GM19438 (cell line): Measurements from ENCODE around the gene ISG20L2.

Source experiments
- ATAC-seq: cut with Tn5 transposase; IDR thresholded peaks from one replicate; pipeline ENCODE4 v1.9.1; 2021; ENCODE audit warnings: low read depth; ENCODE audit not compliant: unreplicated experiment

ISG20L2 gene

GRCh38 chr1:156708218-156708661, 20.3 kb downstream of the ISG20L2 start:
- ATAC-seq = no peak

- no peak for ATAC-seq
Measured at GRCh38 chr1:156707417-156708217, 20.9 kb downstream of the ISG20L2 start.

DNA sequence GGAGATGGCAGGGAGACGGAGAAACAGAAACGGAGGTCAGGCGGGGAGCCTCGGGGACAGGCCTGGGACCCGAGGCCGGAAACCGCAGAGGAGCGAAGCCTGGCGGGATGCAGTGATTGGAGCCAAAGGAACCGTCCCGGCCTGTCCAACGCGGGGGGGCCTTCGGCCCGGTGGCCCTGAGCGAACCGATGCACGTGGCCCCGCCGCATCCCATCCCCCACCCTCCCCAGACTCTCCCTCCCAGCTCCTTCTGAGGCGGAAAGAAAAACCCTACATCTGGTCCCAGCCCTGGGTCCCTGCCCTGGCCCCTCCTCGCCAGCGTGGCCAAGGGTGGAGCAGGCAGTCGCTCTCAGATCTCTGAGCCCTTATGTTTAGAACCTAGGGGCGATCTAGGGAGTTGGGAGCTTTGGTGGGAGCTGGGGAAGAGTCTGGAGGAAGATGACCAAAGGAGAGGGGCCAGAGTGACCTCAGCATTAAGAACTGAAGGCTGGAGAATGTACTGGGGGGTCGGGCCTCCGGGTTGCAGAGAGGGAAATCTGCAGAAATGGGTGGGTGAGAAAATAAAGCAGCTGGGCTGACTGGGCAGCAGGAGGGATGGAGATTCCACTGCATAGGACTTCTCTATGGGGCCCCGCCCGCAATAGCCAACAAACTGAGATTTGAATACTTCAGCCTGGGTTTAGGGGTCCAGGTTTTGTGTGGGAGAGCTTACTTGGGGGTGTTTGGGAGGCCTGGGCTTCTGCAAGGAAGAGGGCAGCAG, 21.7 kb downstream of the ISG20L2 start:
- no peak for ATAC-seq

GRCh38 chr1:156705918-156706656, 22.5 kb downstream of the ISG20L2 start:
- no peak for ATAC-seq

GRCh38 chr1:156705321-156705917, 23.1 kb downstream of the ISG20L2 start, which contains the start of gene CRABP2:
Gene CRABP2, minus strand, starts transcription at chr1:156705583. Its CDS starts 137 bp downstream, at chr1:156705446.
- no peak for ATAC-seq

- ATAC-seq = no peak
Measured at GRCh38 chr1:156704930-156705320, 23.6 kb downstream of the ISG20L2 start.

DNA sequence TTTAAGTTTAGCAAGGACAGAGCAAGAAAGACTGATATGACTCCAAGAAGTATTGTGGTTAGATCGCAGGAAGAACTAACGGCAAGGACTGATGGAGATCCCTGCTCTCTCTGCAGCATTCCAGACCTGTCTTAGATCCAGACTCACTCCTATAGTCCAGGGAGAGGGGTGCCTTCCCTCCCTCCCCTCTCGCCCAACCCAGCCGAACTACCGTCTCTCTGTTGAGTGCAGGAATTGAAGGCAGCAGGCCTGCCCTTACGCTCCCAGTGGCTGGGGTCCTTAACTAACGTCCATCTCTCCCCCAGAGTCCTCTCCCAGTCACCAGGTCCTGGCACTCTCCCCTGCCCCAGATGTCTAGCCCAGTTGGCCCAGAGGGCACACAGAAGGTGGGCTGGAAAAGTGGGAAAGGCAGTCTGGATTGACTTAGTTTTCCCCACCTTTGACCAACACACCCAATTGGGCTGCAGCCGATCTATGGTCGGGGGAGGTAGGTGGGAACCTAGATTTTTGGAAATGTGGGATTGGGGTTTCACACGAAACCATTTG, 24.3 kb downstream of the ISG20L2 start:
- no peak for ATAC-seq

GRCh38 chr1:156703741-156704140, 24.8 kb downstream of the ISG20L2 start:
- no peak for ATAC-seq

DNA sequence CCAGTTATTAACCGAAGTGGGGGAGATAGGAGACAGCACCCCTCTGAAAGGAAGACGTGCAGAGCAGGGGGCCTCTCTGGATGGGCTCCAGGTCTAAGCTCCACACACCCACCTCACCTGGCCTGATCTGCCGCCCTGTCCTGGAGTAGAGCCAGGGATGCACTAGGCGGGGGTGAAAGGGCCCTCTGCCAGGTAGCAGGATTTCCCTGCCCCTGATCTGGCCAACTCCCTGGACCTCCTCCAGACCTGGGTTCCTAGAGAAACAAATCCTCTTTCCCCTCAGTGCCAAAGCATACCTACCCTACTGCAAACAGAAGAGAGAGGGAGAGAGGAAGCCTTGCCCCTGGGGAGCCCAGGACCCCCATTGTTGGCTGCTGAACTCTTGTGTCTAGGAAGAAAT, 25.2 kb downstream of the ISG20L2 start:
- ATAC-seq = no peak

DNA sequence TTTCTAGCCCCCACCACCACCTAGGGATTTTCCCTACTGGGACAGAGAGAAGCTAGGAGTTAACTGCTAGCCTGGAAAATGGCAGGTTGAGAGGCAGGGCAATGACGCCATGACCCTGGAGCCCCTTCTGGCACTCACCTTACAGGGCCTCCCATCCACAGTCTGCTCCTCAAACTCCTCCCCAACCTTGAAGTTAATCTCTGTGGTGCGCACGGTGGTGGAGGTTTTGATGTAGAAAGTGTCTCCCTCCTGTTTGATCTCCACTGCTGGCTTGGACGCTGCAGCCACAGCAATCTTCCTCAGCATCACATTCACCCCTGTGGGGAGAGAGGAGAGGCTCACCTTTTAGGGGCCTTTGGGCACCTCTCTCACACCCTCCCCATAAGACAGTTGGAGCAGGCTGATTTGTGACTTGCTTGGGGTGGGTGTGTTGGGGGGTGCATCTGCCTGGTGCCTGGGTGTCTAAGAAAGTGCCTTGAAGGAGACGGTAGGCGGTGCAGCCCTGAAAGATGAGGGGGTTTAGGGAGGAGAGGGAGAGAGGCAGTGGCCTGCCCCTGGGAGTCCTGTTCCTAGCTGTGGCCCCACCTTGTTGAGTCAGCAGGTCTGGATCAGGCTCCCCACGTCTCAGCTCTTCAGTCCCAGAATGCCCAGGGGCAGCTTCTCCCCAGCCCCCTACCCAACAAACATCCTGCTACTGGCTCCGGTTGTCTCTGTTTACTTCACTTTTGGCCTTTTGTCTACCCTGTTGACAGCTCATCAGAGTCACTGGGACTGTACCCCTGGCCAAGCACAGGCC, 27.6 kb downstream of the ISG20L2 start:
- ATAC-seq = no peak

DNA sequence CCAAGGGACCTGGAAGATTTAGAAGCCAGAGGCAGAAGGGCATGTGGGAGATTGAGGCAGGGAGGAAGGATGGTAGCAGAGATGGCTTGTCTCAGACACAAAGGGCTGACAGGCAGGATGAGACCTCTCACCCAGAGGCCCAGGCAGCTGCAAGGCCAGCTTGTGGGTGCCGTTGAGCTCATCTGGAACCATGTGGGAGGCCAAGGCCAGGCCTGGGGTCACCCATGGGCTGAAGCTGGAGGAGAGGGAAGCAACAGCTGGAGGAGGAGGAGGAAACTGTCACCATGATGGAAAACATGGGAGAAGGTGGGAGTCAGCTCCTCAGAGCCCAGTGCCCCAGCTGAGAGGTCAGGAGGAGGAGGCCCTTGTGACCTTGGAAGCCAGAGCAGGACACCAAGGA, 29.6 kb downstream of the ISG20L2 start:
- no peak for ATAC-seq

GRCh38 chr1:156697481-156697880, 31.1 kb downstream of the ISG20L2 start:
- no peak for ATAC-seq

DNA sequence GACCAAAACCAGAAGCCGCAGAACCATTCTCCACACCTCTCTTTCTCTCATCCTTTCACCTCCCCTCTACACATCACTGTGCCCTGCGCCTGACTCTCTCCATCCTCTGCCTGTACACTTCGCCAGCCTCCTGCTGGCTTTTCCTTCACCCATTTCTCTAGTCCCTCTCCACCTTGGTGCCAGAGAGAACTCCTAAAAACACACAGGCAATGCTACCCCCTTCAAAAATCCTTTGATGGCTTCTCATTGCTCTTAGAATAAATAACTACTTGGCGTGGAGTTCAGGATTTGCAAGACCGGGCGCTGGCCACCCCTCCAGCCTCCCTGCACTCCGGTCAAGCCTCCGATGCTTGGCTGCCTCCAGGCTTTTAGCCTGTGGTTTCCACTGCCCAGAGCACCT, 31.8 kb downstream of the ISG20L2 start:
- no peak for ATAC-seq

DNA sequence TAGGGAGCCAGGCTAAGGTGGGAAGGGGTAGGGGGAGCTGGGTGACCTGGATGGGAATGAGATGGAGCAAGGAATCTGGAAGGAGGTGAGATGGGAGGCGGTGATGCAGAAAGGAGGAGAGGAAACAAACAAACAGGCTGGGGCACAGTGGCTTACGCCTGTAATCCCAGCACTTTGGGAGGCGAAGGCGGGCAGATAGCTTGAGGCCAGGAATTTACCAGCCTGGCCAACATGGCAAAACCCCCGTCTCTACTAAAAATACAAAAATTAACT, 33.9 kb downstream of the ISG20L2 start:
- no peak for ATAC-seq

DNA sequence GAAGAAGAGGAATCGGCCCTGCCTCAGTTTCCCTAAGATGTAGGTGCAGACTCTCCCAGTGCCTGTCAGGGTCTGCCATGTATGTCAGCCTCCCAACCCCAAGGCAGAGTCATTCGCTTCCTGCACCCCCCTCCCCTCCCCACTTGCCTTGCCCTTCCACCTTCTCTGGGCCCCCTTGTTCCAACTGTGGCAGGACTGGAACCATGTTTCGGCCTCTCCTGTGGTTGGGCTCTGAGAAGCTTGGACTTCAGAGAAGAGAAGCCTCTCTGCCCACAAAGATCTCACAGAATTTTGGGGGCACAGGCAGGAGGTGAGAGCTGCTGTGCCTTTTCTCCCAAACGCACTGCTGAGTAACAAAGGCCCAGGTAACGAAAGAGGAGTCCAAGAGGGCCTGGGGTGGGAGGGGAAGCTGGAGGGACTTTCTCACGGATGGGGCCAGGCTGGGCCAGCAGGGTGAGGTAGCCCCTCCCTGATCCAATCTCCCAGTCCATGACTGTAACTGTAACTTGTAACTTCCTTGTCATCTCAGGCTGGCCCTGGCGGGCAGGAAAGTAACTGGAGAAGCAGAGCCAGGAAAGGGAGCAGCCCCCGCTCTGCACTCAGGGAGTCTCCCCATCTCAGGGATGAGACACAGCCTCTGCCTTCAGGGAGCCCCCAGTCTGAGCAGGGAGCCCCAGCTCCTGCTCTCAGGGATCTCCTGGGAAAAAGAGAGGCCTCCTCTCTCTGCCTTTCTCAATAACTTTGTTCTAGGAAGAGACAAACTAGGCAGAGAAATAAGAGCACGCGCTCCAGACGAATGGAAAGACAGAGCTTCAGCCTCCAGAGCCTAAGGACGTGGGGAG, 34.5 kb downstream of the ISG20L2 start:
- no peak for ATAC-seq

DNA sequence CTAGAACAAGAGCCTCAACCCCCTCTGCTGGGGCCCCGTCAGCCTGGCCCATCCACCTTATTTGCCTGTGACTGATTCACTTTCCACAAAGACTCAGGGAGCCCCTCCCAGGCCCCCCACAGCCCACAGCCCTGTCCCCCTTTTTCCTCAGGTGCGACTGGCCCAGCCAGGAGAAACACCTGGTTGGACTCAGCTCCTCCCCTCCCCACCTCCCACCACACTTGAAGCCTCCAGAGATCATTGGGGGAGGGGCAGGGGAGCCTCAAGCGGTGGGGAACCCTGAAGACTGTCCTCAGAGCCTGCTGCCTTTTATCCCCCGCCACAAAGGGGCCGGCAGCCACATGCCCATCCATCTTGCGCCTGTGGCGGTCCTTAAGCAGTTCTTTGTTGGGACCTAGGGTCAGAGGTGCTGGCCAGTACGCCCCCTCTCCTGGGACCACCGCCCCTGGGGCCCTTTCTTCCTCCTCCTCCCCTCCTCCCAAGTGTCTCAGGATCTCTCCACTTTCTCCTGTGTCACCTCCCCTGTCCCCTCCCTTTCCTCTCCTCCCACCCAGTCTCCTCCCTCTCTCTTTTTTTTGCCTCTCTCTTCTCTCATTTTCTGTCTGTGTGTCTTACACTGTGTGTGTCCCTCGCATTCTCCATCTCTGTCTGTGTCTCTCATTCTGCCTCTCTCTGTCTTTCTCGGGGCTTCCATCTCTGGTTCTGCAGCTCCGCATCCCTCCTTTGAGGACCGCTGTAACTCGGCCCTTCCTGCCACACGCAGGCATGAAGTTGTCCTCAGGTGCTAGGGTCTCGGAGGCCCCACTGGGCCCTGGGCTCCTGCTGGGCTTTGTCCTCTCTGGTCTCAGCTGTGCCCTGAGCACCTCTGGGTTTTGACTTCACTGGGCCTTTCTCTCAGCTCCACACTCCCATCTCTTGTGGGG, 35.4 kb downstream of the ISG20L2 start:
- no peak for ATAC-seq

DNA sequence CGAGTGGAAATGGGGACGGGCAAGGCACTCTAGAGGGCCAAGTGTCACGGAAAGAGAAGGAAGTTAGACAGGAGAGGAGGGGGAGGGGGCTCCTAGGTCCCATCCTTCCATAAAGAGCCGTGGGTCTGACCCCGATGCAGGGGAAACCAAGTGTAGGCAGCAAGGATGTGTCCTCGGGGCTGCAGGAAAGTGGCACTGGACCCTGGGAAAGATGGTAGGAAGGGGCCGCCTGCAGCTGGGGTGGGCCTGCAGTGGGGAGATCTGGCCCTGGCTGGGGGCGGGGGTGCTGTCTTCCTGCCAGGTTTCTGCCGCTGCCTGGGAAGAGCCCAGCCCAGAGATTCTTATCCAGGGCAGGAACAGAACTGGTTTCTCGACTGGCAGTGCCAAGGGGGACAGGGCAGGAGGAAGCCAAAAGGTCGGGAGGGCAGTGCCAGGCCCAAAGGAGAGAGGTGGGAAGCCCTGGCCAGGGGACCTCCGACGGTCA, 36.1 kb downstream of the ISG20L2 start:
- ATAC-seq = no peak
